ENCODE measurements around the gene SLMAP.
A peak's percentile ranks its signal among the peaks of the same experiment; 100 is the strongest.

DNA sequence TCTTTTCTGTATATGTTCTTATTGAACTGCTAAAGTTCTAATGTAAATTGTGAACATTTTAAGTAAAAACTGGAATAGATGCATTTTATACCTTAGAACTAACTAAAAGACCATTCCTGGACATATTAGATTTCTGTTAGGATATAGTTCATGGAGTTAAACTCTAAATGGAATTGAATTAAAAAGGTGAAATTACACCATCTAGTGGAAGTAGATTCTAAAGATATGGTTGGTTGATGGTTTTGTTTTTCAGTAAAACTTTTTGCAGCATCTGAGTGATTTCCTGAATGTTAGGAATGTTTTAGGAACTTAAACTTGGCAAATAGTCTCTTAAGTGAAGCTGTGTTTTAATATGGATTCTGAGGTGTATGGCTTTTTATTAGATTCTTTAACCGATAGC lies 96.8 kb downstream of the SLMAP start:
- TF ChIP-seq POLR2A (IDR thresholded peaks at IDR 0.05) (no peak), EP300 (IDR thresholded peaks at IDR 0.05) (no peak), POLR2AphosphoS5 (IDR thresholded peaks at IDR 0.05) (no peak)
- TF ChIP-seq, protein P1, sequence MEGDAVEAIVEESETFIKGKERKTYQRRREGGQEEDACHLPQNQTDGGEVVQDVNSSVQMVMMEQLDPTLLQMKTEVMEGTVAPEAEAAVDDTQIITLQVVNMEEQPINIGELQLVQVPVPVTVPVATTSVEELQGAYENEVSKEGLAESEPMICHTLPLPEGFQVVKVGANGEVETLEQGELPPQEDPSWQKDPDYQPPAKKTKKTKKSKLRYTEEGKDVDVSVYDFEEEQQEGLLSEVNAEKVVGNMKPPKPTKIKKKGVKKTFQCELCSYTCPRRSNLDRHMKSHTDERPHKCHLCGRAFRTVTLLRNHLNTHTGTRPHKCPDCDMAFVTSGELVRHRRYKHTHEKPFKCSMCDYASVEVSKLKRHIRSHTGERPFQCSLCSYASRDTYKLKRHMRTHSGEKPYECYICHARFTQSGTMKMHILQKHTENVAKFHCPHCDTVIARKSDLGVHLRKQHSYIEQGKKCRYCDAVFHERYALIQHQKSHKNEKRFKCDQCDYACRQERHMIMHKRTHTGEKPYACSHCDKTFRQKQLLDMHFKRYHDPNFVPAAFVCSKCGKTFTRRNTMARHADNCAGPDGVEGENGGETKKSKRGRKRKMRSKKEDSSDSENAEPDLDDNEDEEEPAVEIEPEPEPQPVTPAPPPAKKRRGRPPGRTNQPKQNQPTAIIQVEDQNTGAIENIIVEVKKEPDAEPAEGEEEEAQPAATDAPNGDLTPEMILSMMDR (IDR thresholded peaks at IDR 0.05), result peak in 1 of 6 experiments; percentile 8

Data from upper lobe of left lung (tissue), 4 donors.